Colonic mucosa (tissue), 4 donors: ENCODE data around the gene PCGF3. TPM values are rescaled to one million over a fixed set of nuclear protein-coding genes. Genes with fewer than 3 reads are reported as not detected.
"Not testable (repeated sequence)": the region's sequence is repeated elsewhere in the genome, so short reads cannot be mapped to it uniquely, and the experiment has no call there.

Experiments used
- DNase-seq: peaks from one replicate; pipeline ENCODE4 v3.0.0-alpha.2; 2020
- H3K27ac ChIP-seq: fragments of 200-600 bp; one replicate; pipeline ENCODE4 v1.8.0; 2021
- H3K27me3 ChIP-seq: fragments of 200-600 bp; one replicate; pipeline ENCODE4 v1.8.0; 2021
- H3K36me3 ChIP-seq: fragments of 200-600 bp; one replicate; pipeline ENCODE4 v1.8.0; 2021
- H3K4me1 ChIP-seq: fragments of 200-600 bp; one replicate; pipeline ENCODE4 v1.8.0; 2021; ENCODE audit warnings: mild to moderate bottlenecking
- H3K4me3 ChIP-seq: fragments of 200-600 bp; one replicate; pipeline ENCODE4 v1.8.0; 2021
- H3K9ac ChIP-seq, 2 donors: one replicate each; pipeline ENCODE4 v1.7.0; 2013; ENCODE audit warnings: control low read depth in 2 of 2, low read depth in 2 of 2, low read length in 2 of 2
- H3K9me3 ChIP-seq: fragments of 200-600 bp; one replicate; pipeline ENCODE4 v1.8.0; 2021
- intact Hi-C: fragments of 100-400 bp; cut with DNase I; formaldehyde crosslinking; loops from one replicate; pipeline ENCODE4 v1.14.1; 2022
- total RNA-seq, 2 donors: library from RNA; stranded (reverse); fragmentation: NEBNext Ultra II Directional in 1 of 2; extraction: Animal tissue kit (Norgen Biotek cat#: 25700) in 1 of 2; gene quantifications; one replicate each; pipeline ENCODE4 v1.2.1, GENCODE V29; 2021
- TF ChIP-seq, protein P1 (sequence below): fragments of 200-600 bp; IDR thresholded peaks from one replicate; pipeline ENCODE4 v1.8.0; 2022; ENCODE audit warnings: antibody characterized with exemption, mild to moderate bottlenecking
- donor health status: healthy.
- donor health status: DM: no; HTN: no; CAD: no.
- donor health status: DM: no; HTN: no; CAD: no.

PCGF3 gene
- total RNA-seq, 2 donors from 2014 or later: 50.8 to 53.2 TPM

DNA sequence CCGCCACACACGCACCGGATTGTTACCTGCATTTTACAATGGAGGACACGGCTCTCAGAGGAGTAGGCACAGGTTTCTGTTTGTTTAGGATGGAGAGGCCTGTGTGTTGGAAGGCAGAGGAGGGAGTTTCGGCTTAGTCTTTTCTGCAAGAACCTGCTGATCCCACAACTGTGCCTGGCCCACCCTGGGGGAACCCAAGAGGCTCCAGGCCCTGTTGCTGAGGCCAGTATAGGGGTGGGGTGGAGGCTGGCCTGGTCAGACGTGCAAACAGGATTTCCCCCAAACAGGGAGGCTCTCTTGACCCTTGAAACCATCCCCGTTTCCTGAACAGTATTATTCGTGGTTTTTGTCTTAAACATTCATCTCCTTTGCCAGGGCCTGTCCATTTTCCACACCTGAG is 15.9 kb upstream of the PCGF3 start:
- Histone ChIP-seq H3K36me3 (no peaks in the 10 kb centered on the region), H3K4me3 (peak overlapping the region; percentile 41), H3K27me3 (no peaks in the 10 kb centered on the region), H3K27ac (peak overlapping the region; percentile 74), H3K9ac (peak overlapping the region; percentile 75 to 82), H3K9me3 (no peaks in the 10 kb centered on the region), H3K4me1 (peaks cover 19% of the 10 kb centered on the region)
- DNase-seq: no peak
- TF ChIP-seq, protein P1, sequence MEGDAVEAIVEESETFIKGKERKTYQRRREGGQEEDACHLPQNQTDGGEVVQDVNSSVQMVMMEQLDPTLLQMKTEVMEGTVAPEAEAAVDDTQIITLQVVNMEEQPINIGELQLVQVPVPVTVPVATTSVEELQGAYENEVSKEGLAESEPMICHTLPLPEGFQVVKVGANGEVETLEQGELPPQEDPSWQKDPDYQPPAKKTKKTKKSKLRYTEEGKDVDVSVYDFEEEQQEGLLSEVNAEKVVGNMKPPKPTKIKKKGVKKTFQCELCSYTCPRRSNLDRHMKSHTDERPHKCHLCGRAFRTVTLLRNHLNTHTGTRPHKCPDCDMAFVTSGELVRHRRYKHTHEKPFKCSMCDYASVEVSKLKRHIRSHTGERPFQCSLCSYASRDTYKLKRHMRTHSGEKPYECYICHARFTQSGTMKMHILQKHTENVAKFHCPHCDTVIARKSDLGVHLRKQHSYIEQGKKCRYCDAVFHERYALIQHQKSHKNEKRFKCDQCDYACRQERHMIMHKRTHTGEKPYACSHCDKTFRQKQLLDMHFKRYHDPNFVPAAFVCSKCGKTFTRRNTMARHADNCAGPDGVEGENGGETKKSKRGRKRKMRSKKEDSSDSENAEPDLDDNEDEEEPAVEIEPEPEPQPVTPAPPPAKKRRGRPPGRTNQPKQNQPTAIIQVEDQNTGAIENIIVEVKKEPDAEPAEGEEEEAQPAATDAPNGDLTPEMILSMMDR: no peak
- intact Hi-C loops: no loop called here

DNA sequence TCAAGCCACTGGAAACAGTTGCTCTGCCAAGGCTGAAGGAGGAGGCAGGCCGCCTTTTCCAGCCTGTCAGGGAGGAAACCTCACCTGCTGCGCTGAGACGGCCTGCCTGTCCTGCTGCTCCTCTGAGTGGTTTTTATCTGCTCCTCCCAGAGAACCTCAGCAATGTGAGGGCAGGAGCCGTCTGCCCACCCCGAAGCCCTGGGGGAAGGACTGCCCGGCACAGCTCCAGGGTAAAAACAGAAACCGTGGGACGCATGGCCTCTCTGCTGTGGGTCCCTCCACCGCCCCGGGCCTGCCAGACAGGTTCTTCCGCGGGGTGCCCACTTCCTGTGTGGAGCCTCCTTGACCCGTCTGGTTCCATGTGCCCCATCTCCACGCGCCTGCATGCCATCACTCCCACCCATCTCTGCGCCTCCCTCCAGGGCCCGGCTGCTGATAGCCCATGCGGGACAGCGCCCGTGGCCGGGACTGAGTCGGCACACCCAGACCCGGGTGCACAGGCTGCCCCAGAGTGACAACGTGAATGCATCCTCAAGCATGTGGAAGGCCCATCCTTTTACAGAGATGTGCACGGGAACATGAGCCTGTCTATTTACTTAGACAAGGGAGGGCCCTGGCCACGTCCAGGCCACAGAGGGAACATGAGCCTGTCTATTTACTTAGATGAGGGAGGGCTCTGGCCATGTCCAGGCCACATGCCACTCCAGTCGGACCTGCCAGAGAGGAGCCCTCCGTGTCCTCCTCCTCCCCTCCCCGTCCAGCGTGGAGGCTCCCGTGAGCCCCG is 12.7 kb upstream of the PCGF3 start:
- no peak for DNase-seq
- no peaks in the 10 kb centered on the region for H3K36me3 ChIP-seq
- TF ChIP-seq, protein P1: no peak

DNA sequence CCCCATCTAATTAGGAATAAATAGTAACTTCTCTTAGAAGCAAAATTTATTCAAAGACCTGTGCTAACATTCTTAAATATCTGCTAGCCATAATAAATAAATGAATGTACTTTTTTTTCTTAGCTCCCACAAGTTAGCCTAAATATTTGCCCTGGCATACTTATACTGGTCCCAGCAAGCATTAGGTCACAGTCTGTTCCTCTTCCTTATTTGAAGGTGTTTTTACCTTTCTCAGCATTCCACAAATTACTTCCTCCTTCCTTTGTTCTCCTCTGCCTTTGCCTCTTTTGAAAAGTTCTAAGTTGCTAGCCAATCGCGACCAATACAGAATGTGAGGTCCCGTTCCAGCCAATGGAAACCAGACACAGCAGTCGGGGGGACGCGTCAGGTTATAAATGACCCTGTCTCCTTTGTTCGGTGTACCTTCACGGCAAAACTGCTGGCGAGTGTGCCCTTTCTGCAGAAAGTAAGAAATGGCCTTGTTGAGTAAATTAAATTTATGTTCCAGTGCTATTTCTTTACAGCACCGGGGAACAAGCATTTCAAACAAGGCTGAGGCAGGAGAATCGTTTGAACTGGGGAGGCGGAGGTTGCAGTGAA is 11.2 kb upstream of the PCGF3 start:
- H3K27me3 ChIP-seq, H3K9ac ChIP-seq: not testable (repeated sequence)

More for the DNA sequence above, 12.7 kb upstream of the PCGF3 start:
- no peaks in the 10 kb centered on the region for H3K27me3 ChIP-seq
- intact Hi-C loops: no loop called here
- H3K4me3 ChIP-seq: no peak overlapping the region
- no peaks in the 10 kb centered on the region for H3K9me3 ChIP-seq
- peaks cover 8% of the 10 kb centered on the region for H3K4me1 ChIP-seq
- H3K27ac ChIP-seq: no peak overlapping the region
- H3K9ac ChIP-seq: no peak overlapping the region

DNA sequence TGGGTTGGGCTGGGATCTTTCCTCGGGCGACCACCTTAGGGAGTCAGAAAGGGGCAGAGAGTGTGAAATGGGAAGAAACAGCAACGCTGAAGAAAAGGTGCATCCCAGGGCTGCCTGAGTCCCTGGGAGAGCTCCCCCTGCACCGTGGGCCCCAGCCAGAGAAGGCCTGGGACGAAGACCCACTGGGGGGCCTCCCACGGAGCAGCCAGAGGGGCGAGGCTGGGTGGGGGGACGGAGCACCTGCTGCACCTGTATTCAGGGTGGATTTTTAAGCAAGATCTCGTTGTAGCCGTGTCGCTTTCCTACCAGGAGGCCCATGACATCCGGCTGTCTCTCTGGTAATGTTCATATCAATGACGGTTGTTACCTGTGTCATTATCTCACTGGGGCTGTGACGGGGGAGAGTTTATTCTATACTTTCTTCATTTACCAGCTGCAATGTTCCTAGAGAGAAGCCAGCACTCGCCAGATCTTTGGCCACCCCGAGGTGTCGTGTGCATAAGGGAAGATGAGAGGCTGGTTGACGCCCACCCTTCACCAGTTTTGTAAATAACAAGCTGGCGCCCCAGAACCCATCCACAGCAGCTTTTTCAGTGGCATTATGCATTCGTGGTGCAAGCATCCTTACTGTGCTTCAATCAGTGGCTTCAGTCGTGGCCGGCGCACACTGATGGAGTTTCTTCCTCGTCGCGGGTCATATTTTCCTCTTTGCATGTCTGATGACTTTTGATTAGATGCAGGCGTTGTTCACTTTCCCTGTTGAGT is 5.6 kb upstream of the PCGF3 start:
- DNase-seq: no peak
- peak overlapping the region; percentile 15 for H3K27ac ChIP-seq
- intact Hi-C loops: no loop called here
- no peak overlapping the region for H3K4me3 ChIP-seq
- H3K4me1 ChIP-seq: no peaks in the 10 kb centered on the region
- TF ChIP-seq, protein P1: no peak
- H3K36me3 ChIP-seq: no peaks in the 10 kb centered on the region
- H3K27me3 ChIP-seq: no peaks in the 10 kb centered on the region
- no peak overlapping the region for H3K9ac ChIP-seq
- no peaks in the 10 kb centered on the region for H3K9me3 ChIP-seq

More for the DNA sequence above, 11.2 kb upstream of the PCGF3 start:
- H3K9me3 ChIP-seq, H3K27ac ChIP-seq, intact Hi-C loops, DNase-seq, H3K36me3 ChIP-seq, H3K4me1 ChIP-seq, H3K4me3 ChIP-seq: not testable (repeated sequence)

DNA sequence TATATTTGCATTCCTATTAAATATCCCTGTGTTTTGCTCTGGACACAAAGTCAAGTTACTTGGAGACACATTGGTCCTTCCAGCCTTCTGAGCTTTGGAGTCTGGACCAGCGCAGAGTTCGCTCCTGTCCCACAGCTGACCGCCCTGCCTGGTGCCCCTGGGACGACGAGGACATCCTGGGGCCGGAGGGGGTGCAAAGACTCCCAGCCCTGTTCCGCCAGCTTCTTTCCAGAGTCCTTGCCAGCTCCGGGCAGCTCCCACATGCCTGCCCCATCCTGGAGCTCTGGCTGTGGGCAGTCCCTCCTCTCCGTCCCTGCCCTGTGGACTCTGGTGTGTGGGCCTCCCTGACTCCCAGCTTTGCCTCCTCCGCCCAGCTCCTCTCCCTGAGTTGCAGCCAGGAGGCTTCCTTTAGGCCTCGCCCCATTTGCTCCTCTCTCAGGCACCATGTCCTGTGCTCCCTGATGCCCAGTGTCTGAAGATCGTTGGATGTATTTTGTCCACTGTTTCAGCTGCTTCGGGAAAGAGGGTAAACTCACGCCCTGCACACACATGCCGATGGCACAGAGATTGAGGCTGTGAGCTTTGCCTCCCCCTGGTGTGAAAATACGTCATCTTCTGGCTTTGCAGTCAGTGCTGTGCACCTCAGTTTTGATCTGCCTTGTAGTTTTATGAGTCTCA is 4.9 kb upstream of the PCGF3 start:
- DNase-seq: no peak
- no peak overlapping the region for H3K9ac ChIP-seq
- intact Hi-C loops: no loop called here
- H3K36me3 ChIP-seq: no peaks in the 10 kb centered on the region
- no peak overlapping the region for H3K4me3 ChIP-seq
- TF ChIP-seq, protein P1: no peak
- H3K27me3 ChIP-seq: no peaks in the 10 kb centered on the region
- H3K27ac ChIP-seq: no peak overlapping the region
- H3K4me1 ChIP-seq: no peaks in the 10 kb centered on the region
- no peaks in the 10 kb centered on the region for H3K9me3 ChIP-seq
